HEK293T (cell line): ENCODE results near the gene MLYCD.

Experiments used
- CTCF ChIA-PET: fragments of 350-600 bp; formaldehyde crosslinking; extraction: SDS; loops from one replicate; lab custom pipeline; 2021; ENCODE audit warnings: antibody characterized with exemption, inconsistent platforms; lab: Yijun Ruan, JAX
- POLR2A ChIA-PET: fragments of 350-600 bp; formaldehyde crosslinking; extraction: SDS; loops from one replicate; lab custom pipeline; 2020; ENCODE audit warnings: antibody characterized with exemption, inconsistent platforms; lab: Yijun Ruan, JAX
- DNase-seq: peaks from one replicate; pipeline ENCODE4 v3.0.0; 2012; ENCODE audit warnings: mixed read lengths; ENCODE audit errors: extremely low spot score
- ARNT ChIP-seq: fragments of 450-650 bp; IDR thresholded peaks from 2 replicates; pipeline ENCODE4 v1.6.1; 2017; ENCODE audit warnings: mild to moderate bottlenecking
- BHLHE40 ChIP-seq: fragments of 450-650 bp; IDR thresholded peaks from 2 replicates; pipeline ENCODE4 v1.6.1; 2016; ENCODE audit warnings: mild to moderate bottlenecking, moderate library complexity, borderline replicate concordance
- CTBP1 ChIP-seq: fragments of 450-650 bp; IDR thresholded peaks from 2 replicates; pipeline ENCODE4 v1.6.1; 2016; ENCODE audit warnings: borderline replicate concordance
- ELF4 ChIP-seq: fragments of 450-650 bp; IDR thresholded peaks from 2 replicates; pipeline ENCODE4 v1.6.1; 2017; ENCODE audit warnings: antibody characterized with exemption
- FOXA1 ChIP-seq: fragments of 450-650 bp; IDR thresholded peaks from 2 replicates; pipeline ENCODE4 v1.6.1; 2016; ENCODE audit warnings: mild to moderate bottlenecking
- FOXK2 ChIP-seq: fragments of 450-650 bp; IDR thresholded peaks from 2 replicates; pipeline ENCODE4 v1.6.1; 2016; ENCODE audit warnings: mild to moderate bottlenecking
- FOXM1 ChIP-seq: fragments of 450-650 bp; IDR thresholded peaks from 2 replicates; pipeline ENCODE4 v1.6.1; 2017; ENCODE audit warnings: mild to moderate bottlenecking, borderline replicate concordance
- HDGF ChIP-seq: fragments of 450-650 bp; IDR thresholded peaks from 2 replicates; pipeline ENCODE4 v1.6.1; 2017; ENCODE audit warnings: antibody characterized with exemption, borderline replicate concordance
- L3MBTL2 ChIP-seq: fragments of 450-650 bp; conservative IDR thresholded peaks from 2 replicates; pipeline ENCODE4 v1.6.1; 2016; ENCODE audit warnings: mild to moderate bottlenecking
- LEF1 ChIP-seq: fragments of 450-650 bp; IDR thresholded peaks from 2 replicates; pipeline ENCODE4 v1.6.1; 2017; ENCODE audit warnings: mild to moderate bottlenecking, borderline replicate concordance
- NFRKB ChIP-seq: fragments of 450-650 bp; IDR thresholded peaks from 2 replicates; pipeline ENCODE4 v1.6.1; 2016; ENCODE audit warnings: mild to moderate bottlenecking, moderate library complexity
- PKNOX1 ChIP-seq: fragments of 450-650 bp; IDR thresholded peaks from 2 replicates; pipeline ENCODE4 v1.6.1; 2016
- SP1 ChIP-seq: fragments of 450-650 bp; IDR thresholded peaks from 2 replicates; pipeline ENCODE4 v1.6.1; 2017
- SUZ12 ChIP-seq: fragments of 450-650 bp; IDR thresholded peaks from 2 replicates; pipeline ENCODE4 v1.6.1; 2016; ENCODE audit warnings: mild to moderate bottlenecking
- TARDBP ChIP-seq: fragments of 450-650 bp; IDR thresholded peaks from 2 replicates; pipeline ENCODE4 v1.6.1; 2016
- ZNF384 ChIP-seq: fragments of 450-650 bp; IDR thresholded peaks from 2 replicates; pipeline ENCODE4 v1.6.1; 2016

The MLYCD gene

DNA sequence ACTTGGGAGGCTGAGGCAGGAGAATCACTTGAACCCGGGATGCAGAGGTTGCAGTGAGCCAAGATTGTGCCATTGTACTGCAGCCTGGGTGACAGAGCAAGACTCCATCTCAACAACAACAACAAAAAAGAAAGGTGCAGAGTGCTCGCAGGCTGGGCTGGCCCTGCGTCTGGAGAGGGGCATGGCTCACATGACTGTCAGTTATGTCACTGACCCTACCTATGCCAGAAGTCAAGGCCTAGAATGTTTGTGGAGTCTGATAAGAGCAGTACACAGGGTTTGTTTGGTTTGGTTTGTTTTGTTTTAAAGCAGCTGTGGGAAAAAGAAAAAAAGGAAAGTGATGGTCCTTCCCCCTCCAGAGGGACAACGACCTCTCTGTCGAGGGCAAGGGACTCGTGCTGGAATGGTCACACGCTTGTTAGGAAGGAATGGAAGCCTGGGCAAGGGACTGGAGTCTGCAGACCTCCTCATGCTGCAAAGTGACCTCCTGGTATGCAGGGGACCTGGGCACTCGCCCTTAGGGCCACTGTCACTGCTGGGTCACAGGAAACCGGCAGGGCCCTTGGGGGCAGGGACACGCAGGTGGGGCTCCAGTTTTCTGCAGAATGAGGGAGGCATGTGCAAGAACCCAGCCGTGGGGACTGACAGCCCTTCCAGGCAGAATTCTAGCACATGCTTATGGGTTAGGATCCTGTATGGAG, 44.0 kb downstream of the MLYCD start:
- TF ChIP-seq FOXM1 (no peak), NFRKB (no peak), LEF1 (no peak), ZNF384 (no peak), SP1 (no peak), L3MBTL2 (no peak), FOXA1 (no peak), FOXK2 (no peak), ELF4 (no peak), BHLHE40 (no peak), CTBP1 (no peak), TARDBP (no peak), HDGF (no peak), SUZ12 (no peak), ARNT (no peak), PKNOX1 (no peak)
- DNase-seq: no peak
- ChIA-PET CTCF (no interaction called here), POLR2A (no interaction called here)

- no peak for TF ChIP-seq ZNF384
- TF ChIP-seq L3MBTL2: no peak
- no peak for TF ChIP-seq ELF4
- TF ChIP-seq NFRKB: no peak
- TF ChIP-seq SUZ12: no peak
- no peak for TF ChIP-seq FOXA1
- no peak for TF ChIP-seq PKNOX1
- TF ChIP-seq ARNT: no peak
- no peak for TF ChIP-seq HDGF
- TF ChIP-seq FOXK2: no peak
- TF ChIP-seq LEF1: no peak
- no peak for TF ChIP-seq SP1
- TF ChIP-seq TARDBP: no peak
- no peak for TF ChIP-seq BHLHE40
- TF ChIP-seq CTBP1: no peak
- TF ChIP-seq FOXM1: no peak
- POLR2A ChIA-PET: no interaction called here
- CTCF ChIA-PET: no interaction called here
- no peak for DNase-seq
These were observed 44.7 kb downstream of the MLYCD start for GRCh38 chr16:83943516-83944050.

DNA sequence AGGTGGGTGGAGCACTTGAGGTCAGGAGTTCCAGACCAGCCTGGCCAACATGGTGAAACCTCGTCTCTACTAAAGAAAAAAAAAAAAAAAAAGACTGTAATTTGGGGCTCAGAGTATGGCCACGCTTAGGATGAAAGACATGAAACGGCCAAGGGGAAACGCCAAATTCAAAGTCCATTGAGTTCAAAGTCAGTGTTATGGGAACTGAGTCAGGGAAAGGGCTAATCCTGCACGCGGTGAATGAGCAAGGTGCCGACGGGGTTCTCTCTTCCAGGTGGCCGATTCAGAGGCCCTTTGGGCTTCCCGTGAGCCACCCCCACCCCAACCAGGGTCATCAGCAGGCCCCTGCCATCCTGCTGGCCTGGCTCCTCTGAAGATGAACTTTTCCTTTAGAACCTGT, 46.7 kb downstream of the MLYCD start:
- no peak for TF ChIP-seq HDGF
- TF ChIP-seq BHLHE40: no peak
- no peak for TF ChIP-seq FOXM1
- no peak for TF ChIP-seq CTBP1
- TF ChIP-seq FOXK2: no peak
- TF ChIP-seq ZNF384: no peak
- TF ChIP-seq ARNT: no peak
- TF ChIP-seq SUZ12: no peak
- POLR2A ChIA-PET: no interaction called here
- no peak for DNase-seq
- CTCF ChIA-PET: no interaction called here

GRCh38 chr16:83946154-83946780, 47.4 kb downstream of the MLYCD start:
- ChIA-PET CTCF (no interaction called here), POLR2A (no interaction called here)
- TF ChIP-seq PKNOX1 (no peak), NFRKB (no peak), ARNT (no peak), FOXM1 (no peak), FOXA1 (no peak)
- no peak for DNase-seq

DNA sequence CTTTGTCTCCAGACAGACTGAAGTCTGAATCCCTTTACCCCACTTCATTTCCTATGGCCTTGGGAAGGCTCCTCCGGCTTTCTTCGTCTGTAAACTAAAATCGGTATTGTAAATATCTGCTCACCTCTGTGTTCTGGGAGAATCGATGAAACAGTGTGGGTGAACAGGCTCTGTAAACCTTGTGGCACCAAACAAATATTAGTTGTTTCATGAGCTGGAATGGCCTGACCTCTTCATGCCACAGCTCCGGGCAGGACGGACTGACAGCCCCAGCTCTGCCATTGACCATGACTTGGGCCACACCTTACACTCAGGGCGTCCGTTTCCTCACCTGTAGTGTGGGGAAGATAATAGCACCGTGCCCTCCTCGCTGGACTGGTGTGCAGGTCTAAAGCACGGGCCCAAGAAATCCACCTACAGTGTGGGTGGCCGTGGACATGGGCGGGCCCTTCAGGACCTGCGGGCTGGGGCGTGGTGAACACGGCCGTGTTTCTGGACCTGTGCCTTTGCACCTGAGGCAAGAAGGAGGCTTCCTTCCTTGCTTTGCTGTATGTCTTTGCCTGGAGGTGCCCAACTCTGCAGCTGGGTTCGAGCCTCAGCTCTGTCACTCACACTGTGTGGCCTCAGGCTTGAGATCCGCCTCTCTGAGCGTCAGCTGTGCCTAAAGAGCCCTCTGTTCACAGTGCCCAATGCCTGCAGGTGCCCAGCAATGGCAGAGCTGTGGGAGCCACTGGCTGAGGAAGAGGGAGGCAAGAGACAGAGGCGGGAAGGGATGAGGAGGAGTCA, 48.1 kb downstream of the MLYCD start:
- no peak for DNase-seq
- no peak for TF ChIP-seq NFRKB
- no peak for TF ChIP-seq BHLHE40
- TF ChIP-seq FOXM1: no peak
- no peak for TF ChIP-seq FOXA1
- no peak for TF ChIP-seq ARNT
- no peak for TF ChIP-seq L3MBTL2
- no peak for TF ChIP-seq TARDBP
- no peak for TF ChIP-seq ELF4
- no peak for TF ChIP-seq ZNF384
- ChIA-PET POLR2A (no interaction called here), CTCF (no interaction called here)

GRCh38 chr16:83947642-83948234, 48.8 kb downstream of the MLYCD start:
- CTCF ChIA-PET: no interaction called here

More at GRCh38 chr16:83947642-83948234, 48.8 kb downstream of the MLYCD start:
- POLR2A ChIA-PET: no interaction called here
- TF ChIP-seq SP1 (no peak), HDGF (no peak), SUZ12 (no peak), ARNT (no peak), NFRKB (no peak)
- DNase-seq: no peak
